ENCODE measurements around the gene NTM.

NTM gene

DNA sequence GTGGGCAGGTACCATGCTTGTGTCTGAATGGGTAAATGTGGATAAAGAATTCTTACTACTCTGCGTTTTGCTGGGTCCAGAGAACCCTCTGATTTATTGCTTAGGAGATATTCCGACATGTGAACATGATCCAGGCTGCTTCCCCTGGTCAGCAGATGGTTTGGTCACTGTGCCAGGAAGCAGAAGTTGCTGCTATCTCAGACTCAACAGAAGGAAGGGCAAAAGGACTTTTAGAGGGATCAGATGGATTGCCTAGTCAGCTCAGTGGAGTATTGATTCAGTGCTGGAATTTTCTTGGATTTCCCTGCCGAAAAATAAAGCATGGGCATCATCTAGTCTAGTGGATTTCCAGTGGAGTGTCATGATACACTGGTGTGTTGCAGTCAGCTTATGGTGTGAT is 440.1 kb downstream of the NTM start:
- DNase-seq (ENCODE audit: low read depth in 4 of 4, low spot score in 1 of 4) = no peak

DNA sequence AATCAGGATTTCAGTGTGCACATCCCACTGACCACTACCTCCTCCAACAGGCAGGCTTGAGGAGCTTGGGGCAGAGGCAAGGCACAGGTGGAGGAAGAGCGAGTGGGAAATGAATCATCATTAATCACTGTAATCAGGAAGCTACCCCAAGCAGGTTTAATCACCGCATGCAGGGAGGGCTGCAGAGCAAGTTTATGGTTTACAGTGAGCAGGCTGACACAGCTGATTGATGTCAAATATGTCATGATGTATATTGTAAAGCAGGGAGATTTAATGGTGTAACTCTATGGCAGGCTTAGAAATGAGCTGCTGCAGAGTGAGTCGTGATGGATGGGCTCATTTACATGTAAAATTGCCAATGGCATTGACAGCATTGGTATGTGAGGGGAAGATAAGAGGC is 441.0 kb downstream of the NTM start:
- no peak for DNase-seq (ENCODE audit: low read depth in 4 of 4, low spot score in 1 of 4)

DNA sequence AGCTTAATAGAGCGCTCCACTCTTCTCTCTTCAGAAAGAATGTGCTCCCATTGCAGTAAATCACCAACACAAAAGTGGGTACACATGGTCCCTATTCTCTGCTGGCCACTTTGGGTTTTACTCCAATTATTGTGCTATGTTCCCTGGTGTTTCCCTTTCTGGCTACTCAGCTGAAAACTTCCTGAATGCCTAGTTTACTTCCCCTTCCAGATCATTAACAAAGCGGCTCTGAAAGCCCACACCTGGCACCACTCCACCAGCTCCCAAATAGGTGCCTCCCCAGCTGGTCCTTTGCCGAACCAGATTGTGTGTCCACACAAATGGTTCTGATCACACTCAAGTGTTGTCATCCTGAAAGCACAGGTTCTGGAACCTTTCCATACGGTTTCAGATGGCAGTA is 443.7 kb downstream of the NTM start:
- no peak for DNase-seq (ENCODE audit: low read depth in 4 of 4, low spot score in 1 of 4)

DNA sequence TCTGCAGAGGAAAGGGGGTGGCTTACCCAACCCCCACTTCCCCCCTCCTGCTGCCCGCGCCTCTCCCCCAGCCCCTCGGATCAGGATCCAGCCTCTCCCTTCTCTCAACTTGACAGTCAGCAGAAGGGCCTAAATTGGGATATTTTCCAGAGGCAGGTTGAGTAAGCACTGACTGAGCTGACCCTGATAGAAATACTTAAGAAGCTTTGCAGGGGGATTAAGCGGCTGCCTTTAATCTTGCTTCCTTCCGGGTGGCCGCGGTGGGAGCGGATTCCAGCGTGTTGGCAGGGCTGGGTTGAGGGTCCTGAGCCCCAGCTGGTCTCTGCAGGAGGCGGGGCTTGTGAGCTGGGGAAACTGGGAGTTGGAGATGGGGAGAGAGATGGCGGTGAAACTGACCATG is 445.2 kb downstream of the NTM start:
- no peak for DNase-seq (ENCODE audit: low read depth in 4 of 4, low spot score in 1 of 4)

DNA sequence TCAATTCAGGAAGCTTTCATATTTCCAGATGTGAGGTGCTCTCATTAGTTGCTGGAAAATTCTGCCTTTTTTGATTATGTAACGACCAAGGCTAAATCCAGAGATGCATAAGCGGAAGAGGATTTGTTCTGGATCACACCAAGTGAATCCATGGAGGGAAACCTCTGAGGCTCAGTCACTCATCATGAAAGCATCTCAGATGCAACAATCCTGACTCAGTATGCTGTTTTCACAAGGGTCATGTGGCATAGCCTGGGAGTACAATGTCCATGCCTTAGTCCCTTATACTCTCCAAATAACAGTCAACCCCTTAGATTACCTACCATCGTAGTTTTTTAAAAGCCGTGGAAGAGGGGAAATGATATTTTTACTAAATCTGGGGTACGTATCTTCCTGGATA is 445.6 kb downstream of the NTM start:
- DNase-seq (ENCODE audit: low read depth in 4 of 4, low spot score in 1 of 4) = no peak

DNA sequence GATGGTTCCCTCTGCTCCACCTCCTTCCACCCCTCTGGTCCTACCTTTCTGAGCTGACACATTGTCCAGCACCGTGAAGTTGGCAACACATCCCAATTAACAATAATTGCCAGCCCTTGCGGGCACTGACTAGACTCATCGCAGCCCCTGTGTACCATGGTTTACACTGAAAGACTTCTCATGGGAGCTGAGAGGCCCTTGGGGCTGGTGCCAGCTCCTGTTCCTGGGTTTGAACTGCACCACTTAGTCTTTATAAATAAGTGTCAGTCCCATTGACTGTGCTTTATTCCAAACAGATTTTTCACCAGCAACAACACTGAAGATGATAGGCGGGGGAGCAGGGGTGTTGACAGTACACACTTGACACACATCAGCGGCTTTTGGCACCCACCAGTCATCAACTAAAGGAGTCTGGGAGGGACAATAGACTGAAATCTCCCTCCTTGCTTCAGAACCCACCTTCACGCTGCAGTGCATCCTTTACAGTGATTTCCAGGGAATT is 447.3 kb downstream of the NTM start:
- DNase-seq (ENCODE audit: low read depth in 4 of 4, low spot score in 1 of 4) = no peak

DNA sequence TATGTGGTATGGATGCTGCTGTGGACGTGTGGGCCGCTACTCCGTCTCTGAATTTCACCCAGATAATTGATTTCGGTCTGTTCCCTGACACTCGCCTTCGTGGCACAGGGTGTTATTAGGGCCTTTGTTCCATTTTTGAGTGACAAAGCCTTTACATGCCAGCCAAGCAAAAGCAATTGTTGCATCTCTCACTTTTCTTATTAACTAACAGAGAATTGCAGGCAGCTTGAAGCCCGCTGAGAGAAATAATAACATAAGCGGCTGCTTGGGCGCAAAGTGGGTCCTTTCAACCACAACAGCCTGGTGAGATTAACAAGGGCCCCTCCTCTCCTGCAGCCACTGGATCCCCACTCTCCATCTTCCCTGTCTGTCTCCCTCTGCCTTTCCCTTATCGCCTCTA is 449.4 kb downstream of the NTM start:
- DNase-seq (ENCODE audit: low read depth in 4 of 4, low spot score in 1 of 4) = no peak

DNA sequence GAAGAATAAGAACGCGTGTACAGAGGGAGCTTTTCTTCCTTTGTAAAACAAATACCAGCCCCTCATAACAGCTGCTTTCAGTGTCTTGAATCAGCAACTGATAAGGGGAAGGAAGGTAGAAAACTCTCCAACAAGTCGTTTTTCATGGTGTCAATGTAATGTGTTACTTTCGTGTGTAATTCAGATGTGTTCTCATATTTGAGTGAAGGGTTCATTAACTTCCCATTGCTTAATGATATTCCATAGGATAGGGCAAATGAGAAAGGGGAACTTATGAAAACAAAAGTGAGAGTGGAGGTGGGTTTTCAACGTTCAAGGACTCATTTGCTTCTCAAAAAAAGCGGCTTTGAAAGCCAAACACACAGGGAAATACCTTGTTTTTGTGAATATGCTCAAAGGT is 452.1 kb downstream of the NTM start:
- DNase-seq (ENCODE audit: low read depth in 4 of 4, low spot score in 1 of 4) = no peak

DNA sequence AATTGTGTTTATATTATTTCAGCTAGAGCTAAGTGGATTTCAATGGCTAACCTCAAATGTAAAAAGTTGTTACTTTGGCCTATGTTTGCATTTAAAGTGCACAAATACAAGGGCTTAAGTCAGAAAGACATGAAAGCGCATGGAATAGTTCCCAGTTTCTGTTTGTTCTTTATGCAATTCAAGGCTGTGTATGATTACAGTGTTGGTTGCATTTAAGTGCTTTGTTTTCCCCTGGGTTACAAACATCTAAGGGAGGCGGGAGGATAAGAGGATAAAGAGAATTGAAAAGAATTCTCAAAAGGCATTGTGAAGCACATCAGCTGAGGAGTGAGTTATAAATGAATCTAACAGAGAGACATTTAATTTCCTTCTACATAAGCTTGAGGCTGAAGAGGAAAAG is 453.4 kb downstream of the NTM start:
- no peak for DNase-seq (ENCODE audit: low read depth in 4 of 4, low spot score in 1 of 4)

DNA sequence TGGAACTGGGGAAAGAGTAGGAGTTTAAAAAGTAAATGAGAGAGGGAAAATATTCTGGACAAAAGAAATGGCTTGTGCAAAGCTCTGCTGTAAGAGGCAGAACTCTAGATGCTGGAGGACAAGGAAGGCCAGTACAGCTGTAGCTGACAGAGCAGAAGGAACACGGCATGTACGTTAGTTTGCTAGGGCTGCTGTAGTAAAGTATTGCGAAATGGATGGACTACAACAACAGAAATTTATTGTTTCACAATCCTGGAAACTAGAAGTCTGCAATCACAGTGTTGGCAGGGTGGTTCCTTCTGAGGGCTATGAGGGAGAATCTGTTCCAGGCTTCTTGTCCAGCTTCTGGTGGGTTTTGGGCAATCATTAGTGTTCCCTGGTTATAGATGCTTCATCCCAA is 454.4 kb downstream of the NTM start:
- no peak for DNase-seq (ENCODE audit: low read depth in 4 of 4, low spot score in 1 of 4)

DNA sequence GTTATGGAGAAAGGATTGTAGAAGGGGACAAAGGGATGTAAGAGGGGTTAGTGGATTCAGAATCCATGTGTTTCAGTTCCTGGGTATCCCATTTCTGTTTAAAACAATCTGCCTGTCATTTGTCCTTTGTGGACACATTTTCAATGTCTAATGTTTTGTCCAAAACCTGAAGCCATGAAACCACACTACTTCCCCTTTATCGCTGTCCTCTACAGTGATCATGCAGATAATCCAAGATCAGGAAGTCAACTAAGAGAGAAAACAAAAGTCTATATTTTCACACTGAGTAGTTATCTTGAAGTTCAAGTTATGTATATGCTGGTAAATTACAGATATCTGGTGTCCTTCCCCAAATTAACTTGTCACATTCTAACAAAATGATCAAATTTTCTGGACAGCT is 457.0 kb downstream of the NTM start:
- no peak for DNase-seq (ENCODE audit: low read depth in 4 of 4, low spot score in 1 of 4)

DNA sequence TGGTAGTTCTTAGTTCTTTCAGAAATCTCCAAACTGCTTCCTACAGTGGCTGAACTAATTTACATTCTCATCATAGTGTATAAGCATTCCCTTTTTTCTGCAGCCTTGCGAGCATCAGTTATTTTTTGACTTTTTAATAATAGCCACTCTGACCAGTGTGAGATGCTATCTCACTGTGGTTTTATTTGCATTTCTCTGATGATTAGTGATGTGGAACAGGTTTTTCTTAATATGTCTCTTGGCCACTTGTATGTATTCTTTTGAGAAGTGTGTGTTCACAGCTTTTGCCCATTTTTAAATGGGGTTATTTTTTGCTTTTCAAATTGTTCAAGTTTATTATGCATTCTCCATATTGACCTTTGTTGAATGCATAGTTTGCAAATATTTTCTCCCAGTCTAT is 459.3 kb downstream of the NTM start:
- DNase-seq (ENCODE audit: low read depth in 4 of 4, low spot score in 1 of 4) = no peak

DNA sequence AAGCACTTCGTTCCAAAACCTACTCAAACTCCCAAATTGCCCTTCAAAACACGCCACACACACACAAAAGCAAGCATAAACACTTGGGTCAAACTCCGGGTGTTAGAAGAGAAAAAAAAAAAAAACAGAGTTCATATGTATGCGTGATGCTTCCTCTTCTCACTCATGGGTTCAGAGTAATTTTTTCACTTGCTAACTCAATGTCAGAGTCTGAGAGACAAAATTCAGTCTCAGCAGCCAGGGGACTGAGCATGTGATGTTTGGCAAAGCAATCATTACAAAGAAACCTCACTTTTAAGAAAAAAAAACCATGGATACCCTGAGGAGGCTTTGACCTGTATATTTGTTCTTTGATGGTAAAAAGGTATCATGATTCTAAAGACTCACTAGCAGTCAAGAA is 461.7 kb downstream of the NTM start:
- DNase-seq (ENCODE audit: low read depth in 4 of 4, low spot score in 1 of 4) = no peak

DNA sequence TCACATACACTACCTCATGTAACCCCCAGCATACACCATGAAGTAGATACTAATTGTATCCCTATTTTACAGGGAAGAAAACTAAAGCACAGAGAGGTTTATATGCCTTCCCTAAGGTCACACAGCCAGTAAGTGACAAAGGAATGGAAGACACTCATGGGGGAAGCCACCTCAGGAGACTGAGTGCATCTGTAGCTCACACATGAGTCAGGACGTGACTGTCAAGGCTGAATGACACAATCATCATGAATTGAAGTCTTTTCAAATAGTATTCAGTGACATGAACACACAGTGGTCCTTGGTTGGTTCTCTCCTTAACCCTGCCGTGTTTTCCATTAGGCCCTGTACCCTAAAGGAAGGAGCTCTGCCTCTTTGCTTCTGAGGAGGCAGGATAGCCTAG is 463.0 kb downstream of the NTM start:
- no peak for DNase-seq (ENCODE audit: low read depth in 4 of 4, low spot score in 1 of 4)

DNA sequence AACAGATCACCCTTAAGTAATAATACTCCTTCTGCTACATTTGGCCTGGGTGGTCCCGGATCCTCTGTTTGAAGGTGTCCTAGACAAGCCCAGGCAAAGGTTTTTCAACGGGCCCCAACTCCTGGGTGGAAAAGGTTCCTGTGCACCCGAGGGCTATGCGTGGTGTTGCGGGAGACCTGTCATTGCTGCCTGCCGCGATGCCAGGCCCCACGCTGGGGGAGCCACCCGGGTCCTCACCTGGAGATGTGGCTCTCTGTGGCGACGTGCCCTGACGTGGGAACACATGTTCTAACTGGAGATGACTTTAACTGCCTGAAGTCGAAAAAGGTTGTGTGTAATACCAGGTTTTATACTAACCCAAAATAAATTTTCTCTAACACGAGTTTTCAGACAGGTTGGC is 467.1 kb downstream of the NTM start:
- DNase-seq (ENCODE audit: low read depth in 4 of 4, low spot score in 1 of 4) = no peak

DNA sequence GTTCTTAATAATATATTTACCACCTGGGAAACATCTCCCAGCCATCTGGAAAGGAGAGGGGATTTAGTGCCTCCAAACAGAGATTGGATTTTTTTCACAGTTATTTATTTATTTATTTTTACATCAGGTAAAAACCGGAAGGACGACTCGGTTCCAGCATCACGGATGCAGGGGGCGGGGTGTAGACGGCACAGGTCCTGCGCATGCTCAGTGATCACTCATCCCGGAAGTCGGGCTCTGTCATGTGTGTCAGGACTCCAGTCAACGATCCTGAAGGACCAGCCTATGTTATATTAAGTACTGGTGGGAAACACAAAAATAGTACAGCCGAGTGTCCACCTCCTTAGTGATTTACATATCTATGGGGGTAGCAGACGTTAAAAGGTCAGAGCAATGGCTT is 467.6 kb downstream of the NTM start:
- DNase-seq (ENCODE audit: low read depth in 4 of 4, low spot score in 1 of 4) = no peak

DNA sequence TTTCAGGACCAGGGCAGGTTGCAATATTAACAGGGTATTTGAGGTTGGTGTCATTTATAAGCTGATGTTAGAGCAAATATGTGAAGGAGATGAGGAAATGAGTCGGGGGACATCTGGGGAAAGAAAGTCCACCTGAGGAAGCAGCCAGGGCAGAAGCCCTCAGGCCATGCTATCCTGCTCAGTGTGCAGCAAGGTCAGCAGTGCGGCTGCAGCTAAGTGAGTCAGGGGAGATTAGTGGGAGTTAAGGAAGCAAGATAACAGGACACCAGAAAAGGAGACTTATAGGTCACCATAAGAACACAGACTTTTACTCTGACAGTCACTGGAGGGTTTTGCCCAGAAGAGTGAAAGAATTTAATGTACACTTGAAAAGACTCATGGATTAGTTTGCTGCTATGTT is 468.9 kb downstream of the NTM start:
- no peak for DNase-seq (ENCODE audit: low read depth in 4 of 4, low spot score in 1 of 4)

DNA sequence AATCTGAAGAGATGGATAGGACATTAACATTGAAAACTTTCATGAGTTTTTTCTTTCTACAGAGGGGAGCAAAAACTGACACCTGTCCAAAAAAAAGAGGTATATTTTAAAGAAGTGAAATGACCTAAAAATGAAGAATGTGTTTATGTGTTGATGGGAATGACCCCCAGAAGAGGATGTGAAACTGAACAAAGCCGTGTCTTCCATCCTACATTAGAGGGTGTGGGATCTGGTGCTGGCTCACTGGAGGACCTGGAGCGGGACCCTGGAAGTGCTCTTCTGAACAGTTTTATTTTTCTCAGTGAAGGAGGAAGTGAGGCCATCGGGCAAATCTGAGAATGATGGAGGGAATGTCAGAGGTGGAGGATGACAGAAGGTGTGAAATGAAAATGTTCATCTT is 470.1 kb downstream of the NTM start:
- DNase-seq (ENCODE audit: low read depth in 4 of 4, low spot score in 1 of 4) = no peak

DNA sequence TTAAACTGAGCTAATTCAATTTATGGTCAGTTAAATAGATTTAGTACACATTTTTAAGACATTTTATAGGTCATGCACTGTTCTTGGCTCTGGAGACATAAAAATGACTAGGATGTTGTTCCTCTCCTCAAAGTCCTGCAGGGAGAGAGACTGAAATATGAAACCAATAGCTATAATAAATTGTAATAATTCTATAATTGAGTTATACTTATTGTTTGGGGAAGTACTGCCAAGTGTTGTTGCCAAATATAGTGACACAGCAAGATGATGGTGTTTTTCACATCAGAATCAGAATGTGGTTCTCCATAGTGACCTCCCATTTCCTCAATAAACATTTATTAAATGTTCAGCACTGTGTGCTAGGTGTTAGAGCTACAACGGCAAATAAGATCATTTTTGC is 470.6 kb downstream of the NTM start:
- no peak for DNase-seq (ENCODE audit: low read depth in 4 of 4, low spot score in 1 of 4)

DNA sequence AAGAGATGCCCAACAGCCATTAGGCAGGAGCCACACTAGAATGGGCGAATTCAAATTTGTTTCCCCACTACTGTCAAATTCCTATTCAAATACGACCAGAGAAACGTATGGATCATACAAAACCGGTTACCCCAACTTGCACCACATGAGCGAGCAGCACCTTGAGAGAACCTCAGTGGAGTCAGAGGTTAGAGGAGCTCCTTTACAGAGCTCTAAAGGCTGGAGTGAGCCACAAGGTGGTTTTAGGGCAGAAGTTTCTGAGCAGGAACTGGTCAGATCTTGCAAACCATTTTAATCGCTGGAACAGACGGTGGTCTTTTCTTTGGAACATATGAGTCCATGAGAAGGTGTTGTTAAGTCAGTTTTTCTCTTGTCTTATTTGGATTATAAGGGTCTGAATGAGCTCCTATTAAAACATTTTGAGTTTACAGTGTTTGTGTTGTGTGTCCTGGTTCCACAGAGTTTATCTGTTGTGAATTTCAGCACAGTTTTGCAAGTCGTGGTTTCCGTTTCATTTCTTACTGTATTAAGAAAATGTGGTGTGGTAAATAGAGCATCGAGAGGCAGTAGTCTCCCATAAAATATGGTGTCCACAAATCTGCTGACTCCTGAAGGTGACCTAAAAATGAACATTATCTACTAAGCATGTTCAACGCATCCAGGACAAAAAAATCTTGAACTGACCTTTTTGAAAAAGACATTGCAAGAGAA is 471.7 kb downstream of the NTM start:
- DNase-seq (ENCODE audit: low read depth in 4 of 4, low spot score in 1 of 4) = no peak

DNA sequence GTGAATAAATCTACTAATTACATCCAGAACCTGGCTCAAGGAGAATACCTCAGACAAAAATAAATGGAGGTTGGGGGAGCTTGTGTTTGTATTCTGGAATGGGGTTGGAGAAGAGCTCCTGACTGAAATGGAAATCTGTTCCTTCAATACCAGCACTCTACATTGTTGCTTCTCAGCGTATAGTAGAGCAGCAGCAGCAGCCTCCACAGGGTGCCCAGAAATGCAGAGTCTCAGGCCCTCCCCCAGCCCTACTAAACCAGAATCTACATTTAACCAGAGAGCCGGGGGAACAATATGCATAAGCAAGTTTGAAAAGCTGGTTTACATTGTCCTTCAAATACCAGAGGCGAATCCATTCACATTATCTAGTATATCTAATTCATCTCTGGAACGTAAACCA is 474.8 kb downstream of the NTM start:
- DNase-seq (ENCODE audit: low read depth in 4 of 4, low spot score in 1 of 4) = no peak

DNA sequence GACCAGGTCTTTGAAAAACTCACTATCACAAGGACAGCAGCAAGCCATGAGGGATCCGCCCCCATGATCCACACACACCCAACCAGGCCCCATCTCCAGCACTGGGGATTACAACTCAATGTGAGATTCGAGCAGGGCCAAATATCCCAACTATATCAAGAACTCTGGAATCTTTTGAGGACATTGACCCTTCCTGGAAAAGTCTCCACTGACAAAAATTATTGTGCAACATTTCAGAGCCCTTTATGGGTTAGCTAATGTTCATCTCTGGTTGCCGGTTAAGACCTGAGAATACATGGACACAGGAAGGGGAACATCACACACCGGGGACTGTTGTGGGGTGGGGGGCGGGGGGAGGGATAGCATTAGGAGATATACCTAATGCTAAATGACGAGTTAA is 479.1 kb downstream of the NTM start:
- no peak for DNase-seq (ENCODE audit: low read depth in 4 of 4, low spot score in 1 of 4)

DNA sequence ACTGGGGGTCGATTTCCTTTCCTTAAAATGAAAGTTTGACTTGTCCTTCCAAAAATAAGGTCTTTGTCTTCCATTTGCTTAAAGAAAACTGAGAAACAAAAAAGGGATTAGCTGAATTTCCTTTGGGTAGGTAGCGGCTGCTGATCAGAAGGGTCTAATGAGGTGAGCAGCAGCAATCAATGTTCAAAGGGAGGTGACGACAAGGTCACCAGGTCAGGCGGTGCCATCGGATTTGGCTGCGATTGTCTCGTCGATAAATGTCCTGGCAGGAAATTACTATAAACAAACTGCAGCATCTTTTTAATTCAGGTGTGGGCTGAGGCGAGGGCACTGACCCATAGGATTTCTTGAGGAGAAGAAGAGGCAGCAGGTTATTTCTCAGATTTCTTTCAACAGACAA is 480.1 kb downstream of the NTM start:
- no peak for DNase-seq (ENCODE audit: low read depth in 4 of 4, low spot score in 1 of 4)
